Endothelial cell of umbilical vein (primary cell): ENCODE results near the gene PYGB. TPM values are rescaled to one million over a fixed set of nuclear protein-coding genes. Genes with fewer than 3 reads are reported as not detected.

Source experiments
- BruUV-seq: library from RNA; stranded (reverse); fragments of 400-500 nt; replicated peaks from 2 replicates; lab custom pipeline; 2021; lab: Mats Ljungman, UMichigan
- CTCF ChIA-PET: fragments of 300-600, 350-600 bp; sonication (Branson Sonifier 250); formaldehyde crosslinking; loops from one replicate; lab custom pipeline; 2021; ENCODE audit warnings: antibody characterized with exemption, inconsistent platforms; lab: Charles Lee
- POLR2A ChIA-PET: fragments of 300-600, 350-600 bp; sonication (Branson Sonifier 250); formaldehyde crosslinking; loops from one replicate; lab custom pipeline; 2021; ENCODE audit warnings: antibody characterized with exemption, inconsistent platforms; lab: Charles Lee
- DNase-seq: peaks from one replicate; pipeline ENCODE4 v3.0.0-alpha.2; 2011; ENCODE audit warnings: low read depth, low spot score
- FAIRE-seq: peaks from 2 replicates; lab custom pipeline; 2011; peaks lifted over from hg19 to GRCh38; lab: Jason Lieb, UNC
- H2AFZ ChIP-seq: 2 replicates; pipeline ENCODE4 v1.6.0; 2012; ENCODE audit warnings: low read depth, low read length, control low read depth, inconsistent platforms
- H3K27ac ChIP-seq: 2 replicates; pipeline ENCODE4 v1.5.1; 2011; ENCODE audit warnings: low read depth, mild to moderate bottlenecking, control low read depth, low read length, moderate library complexity; ENCODE audit not compliant: insufficient read depth
- H3K27me3 ChIP-seq, 2 experiments: 2 replicates each; pipeline versions ENCODE4 v1.6.0 to v1.6.1; 2011; ENCODE audit warnings: low read length in 2 of 2, mixed read lengths in 1 of 2; ENCODE audit not compliant: control insufficient read depth in 2 of 2, insufficient read depth in 2 of 2
- H3K36me3 ChIP-seq, 2 experiments: 2 replicates in 1 of 2; 3 replicates in 1 of 2; pipeline ENCODE4 v1.5.1; 2011; ENCODE audit warnings: low read length in 2 of 2, mild to moderate bottlenecking in 1 of 2, moderate library complexity in 1 of 2; ENCODE audit not compliant: control insufficient read depth in 2 of 2, insufficient read depth in 2 of 2; ENCODE audit errors: extremely low read depth in 1 of 2
- H3K4me1 ChIP-seq: 3 replicates; pipeline ENCODE4 v1.5.1; 2011; ENCODE audit warnings: mild to moderate bottlenecking, low read length; ENCODE audit not compliant: control insufficient read depth, insufficient read depth; ENCODE audit errors: extremely low read depth
- H3K4me2 ChIP-seq: 2 replicates; pipeline ENCODE4 v1.6.1; 2011; ENCODE audit warnings: low read length, control low read depth, mixed read lengths; ENCODE audit not compliant: insufficient read depth
- H3K4me3 ChIP-seq, 3 experiments: fragments of 200-600 bp in 1 of 3; sonication (generic), shearing (Covaris generic) in 1 of 3; replicated peaks in 1 of 3; 2 replicates each; pipeline ENCODE4 v1.5.1; 2011 to 2016; ENCODE audit warnings: control low read depth in 3 of 3, low read length in 3 of 3, mild to moderate bottlenecking in 2 of 3, inconsistent platforms in 1 of 3, low read depth in 1 of 3, moderate library complexity in 1 of 3; ENCODE audit not compliant: insufficient read depth in 1 of 3
- H3K79me2 ChIP-seq: 2 replicates; pipeline ENCODE4 v1.6.0; 2012; ENCODE audit warnings: low read length, inconsistent platforms; ENCODE audit not compliant: control insufficient read depth, insufficient read depth
- H3K9ac ChIP-seq: replicated peaks from 2 replicates; pipeline ENCODE3; 2011; ENCODE audit warnings: low read length, control low read depth; ENCODE audit not compliant: insufficient read depth; ENCODE audit errors: extremely low read depth
- H3K9me1 ChIP-seq: replicated peaks from 3 replicates; pipeline ENCODE4 v1.6.0; 2011; ENCODE audit warnings: mild to moderate bottlenecking, low read length; ENCODE audit not compliant: control insufficient read depth, insufficient read depth; ENCODE audit errors: extremely low read depth
- H3K9me3 ChIP-seq: replicated peaks from 2 replicates; pipeline ENCODE4 v1.5.1; 2012; ENCODE audit warnings: low read length, inconsistent platforms; ENCODE audit not compliant: control insufficient read depth, insufficient read depth
- H4K20me1 ChIP-seq: replicated peaks from 2 replicates; pipeline ENCODE3; 2011; ENCODE audit warnings: mild to moderate bottlenecking, low read length; ENCODE audit not compliant: control insufficient read depth, insufficient read depth; ENCODE audit errors: extremely low read depth
- FOS ChIP-seq: IDR thresholded peaks from 2 replicates; pipeline ENCODE4 v1.6.1; 2011; ENCODE audit warnings: mild to moderate bottlenecking, low read length, moderate library complexity, borderline replicate concordance; ENCODE audit not compliant: insufficient read depth
- JUN ChIP-seq: IDR thresholded peaks from 2 replicates; pipeline ENCODE4 v1.6.1; 2011; ENCODE audit warnings: borderline replicate concordance, low read depth; ENCODE audit not compliant: insufficient read length, insufficient read depth
- MYC ChIP-seq: IDR thresholded peaks from one replicate; pipeline ENCODE4 v1.6.1; 2011; ENCODE audit warnings: mild to moderate bottlenecking, low read depth, low read length
- POLR2A ChIP-seq: IDR thresholded peaks from 2 replicates; pipeline ENCODE4 v1.6.1; 2012; ENCODE audit warnings: low read depth, mild to moderate bottlenecking, control low read depth, low read length
- POLR2AphosphoS5 ChIP-seq: IDR thresholded peaks from 2 replicates; pipeline ENCODE4 v1.6.1; 2012; ENCODE audit warnings: low read depth, mild to moderate bottlenecking, control low read depth, low read length, moderate library complexity; ENCODE audit not compliant: insufficient read depth
- dilution Hi-C: fragments of 300-500 bp; cut with MboI; formaldehyde crosslinking; loops from one replicate; pipeline ENCODE4 v1.15.0; 2019; ENCODE audit warnings: low sequenced_read_pairs; ENCODE audit not compliant: extremely low pct_ligation_motif_present
- intact Hi-C: fragments of 100-400 bp; cut with micrococcal nuclease; formaldehyde crosslinking; loops from one replicate; pipeline ENCODE4 v1.10.0; 2022
- polyA plus RNA-seq, 4 experiments: library from polyadenylated mRNA; depleted of rRNA in 3 of 4; stranded (reverse) in 3 of 4; unstranded in 1 of 4; fragments of >200 nt; gene quantifications; 2 replicates each; pipeline versions ENCODE4 v1.2.1 to v1.2.3, GENCODE V29; 2011 to 2012; ENCODE audit warnings: missing spikeins in 1 of 4
- total RNA-seq: library from RNA; stranded (reverse); gene quantifications from 2 replicates; pipeline ENCODE4 v1.2.3, GENCODE V29; 2021
- TF ChIP-seq, protein P1 (sequence below): IDR thresholded peaks from 2 replicates; pipeline ENCODE4 v1.6.1; 2011; ENCODE audit not compliant: insufficient read depth, insufficient read length
- TF ChIP-seq, protein P2 (sequence below), 2 donors: IDR thresholded peaks; 1 replicate in 1 of 2; 2 replicates in 1 of 2; pipeline ENCODE4 v1.5.1; 2011; ENCODE audit warnings: low read length in 2 of 2, mild to moderate bottlenecking in 2 of 2, moderate library complexity in 2 of 2, control low read depth in 1 of 2, inconsistent platforms in 1 of 2, low read depth in 1 of 2; ENCODE audit not compliant: insufficient read depth in 1 of 2; ENCODE audit errors: extremely low read depth in 1 of 2

PYGB gene
- total and polyA plus RNA-seq, 2 donors (not counting 3 experiments of a cell fraction or from before 2014, with no cell fraction given): 36.1 to 60.2 TPM

DNA sequence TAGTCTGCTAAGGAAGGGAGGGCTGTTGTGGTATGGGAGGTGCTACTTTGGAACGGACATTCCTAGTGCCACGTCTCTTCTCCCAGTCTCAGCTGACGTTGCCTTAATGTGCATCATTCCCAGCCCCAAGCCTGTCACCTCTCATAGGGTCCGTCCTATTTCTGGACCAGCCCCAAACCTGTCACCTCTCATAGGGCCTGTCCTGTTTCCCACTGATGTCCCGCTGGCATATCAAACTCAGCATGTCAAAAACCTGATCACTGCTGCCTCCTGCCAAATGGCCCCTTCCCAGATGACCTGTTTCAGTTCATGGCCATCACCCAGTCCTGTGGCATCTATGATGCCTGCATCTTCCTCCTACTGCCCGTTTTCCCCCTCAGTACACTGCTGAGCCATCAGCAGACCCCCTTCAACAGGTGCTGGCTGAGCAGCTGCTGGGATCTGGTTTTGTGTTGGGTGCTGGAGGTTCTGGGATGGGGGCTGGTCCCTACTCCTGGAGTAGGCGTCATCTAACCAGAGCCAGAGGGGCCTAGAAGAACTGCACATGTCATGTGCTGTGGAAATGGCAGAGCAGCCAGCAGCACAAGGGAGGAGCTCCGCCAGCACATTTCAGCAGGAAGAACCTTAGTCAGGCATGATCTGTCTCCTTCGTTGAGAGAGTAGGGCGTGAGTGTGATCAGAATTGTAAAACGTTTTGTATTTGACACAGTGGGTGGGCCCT, 49.1 kb upstream of the PYGB start:
- Histone ChIP-seq H3K79me2 (peaks cover 33% of the 10 kb centered on the region), H3K4me3 (no peak overlapping the region), H3K27ac (no peak overlapping the region), H4K20me1 (peaks cover 2% of the 10 kb centered on the region), H3K4me1 (peaks cover 5% of the 10 kb centered on the region), H3K9me1 (no peaks in the 10 kb centered on the region), H3K36me3 (no peaks in the 10 kb centered on the region), H3K27me3 (no peaks in the 10 kb centered on the region), H3K9ac (no peak overlapping the region), H2AFZ (no peak overlapping the region), H3K4me2 (no peak overlapping the region), H3K9me3 (no peaks in the 10 kb centered on the region)
- TF ChIP-seq POLR2A (no peak), JUN (no peak), FOS (no peak)
- dilution Hi-C loops (no loop called here), intact Hi-C loops (no loop called here)
- FAIRE-seq: no peak
- CTCF ChIA-PET: interaction anchor here (1.6 to 3.2 kb wide), 2 partner anchors 24 to 49 kb away, joined by 4 to 18 read pairs; partner anchors contain the start of gene PYGB
- POLR2A ChIA-PET: no interaction called here
- no TSS peak for BruUV-seq
- DNase-seq: no peak

DNA sequence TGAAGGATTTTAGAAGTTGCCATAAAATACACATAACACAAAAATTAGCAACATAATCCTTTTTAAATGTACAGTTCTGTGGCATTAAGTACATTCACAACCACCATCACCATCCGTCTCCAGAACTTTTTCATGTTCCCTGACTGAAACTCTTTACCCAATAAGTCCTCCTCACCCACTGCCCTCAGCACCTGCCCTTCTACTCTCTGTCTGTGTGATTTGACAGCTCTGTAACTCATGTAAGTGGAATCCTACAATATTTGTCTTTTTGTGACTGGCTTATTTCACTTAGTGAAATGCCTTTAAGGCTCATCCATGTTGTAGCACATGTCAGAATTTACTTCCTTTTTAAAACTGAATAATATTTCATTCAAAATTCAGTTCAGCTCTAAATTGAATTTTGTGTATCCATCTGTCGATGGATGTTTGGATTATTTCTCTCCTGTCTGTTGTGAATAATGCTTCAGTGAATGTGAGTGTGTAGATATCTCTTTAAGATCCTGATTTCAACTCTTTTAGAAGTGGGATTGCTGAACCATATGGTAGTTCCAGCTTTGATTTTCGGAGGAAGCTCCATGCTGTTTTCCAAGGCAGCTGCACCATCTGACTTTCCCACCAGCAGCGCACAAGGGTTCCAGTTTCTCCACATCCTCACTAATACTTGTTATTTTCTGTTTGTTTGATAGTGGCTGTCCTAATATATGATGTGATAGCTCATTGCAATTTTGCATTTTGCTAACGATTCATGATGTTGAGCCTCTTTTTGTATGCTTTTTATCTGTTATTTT, 48.2 kb upstream of the PYGB start:
- no TSS peak for BruUV-seq
- FAIRE-seq: no peak
- H3K27me3 ChIP-seq: no peaks in the 10 kb centered on the region
- DNase-seq: no peak
- peaks cover 2% of the 10 kb centered on the region for H4K20me1 ChIP-seq
- H3K9me3 ChIP-seq: no peaks in the 10 kb centered on the region
- TF ChIP-seq POLR2AphosphoS5: no peak
- TF ChIP-seq MYC: no peak
- TF ChIP-seq, protein P1, sequence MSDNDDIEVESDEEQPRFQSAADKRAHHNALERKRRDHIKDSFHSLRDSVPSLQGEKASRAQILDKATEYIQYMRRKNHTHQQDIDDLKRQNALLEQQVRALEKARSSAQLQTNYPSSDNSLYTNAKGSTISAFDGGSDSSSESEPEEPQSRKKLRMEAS: no peak
- no peak for TF ChIP-seq POLR2A
- TF ChIP-seq, protein P2, sequence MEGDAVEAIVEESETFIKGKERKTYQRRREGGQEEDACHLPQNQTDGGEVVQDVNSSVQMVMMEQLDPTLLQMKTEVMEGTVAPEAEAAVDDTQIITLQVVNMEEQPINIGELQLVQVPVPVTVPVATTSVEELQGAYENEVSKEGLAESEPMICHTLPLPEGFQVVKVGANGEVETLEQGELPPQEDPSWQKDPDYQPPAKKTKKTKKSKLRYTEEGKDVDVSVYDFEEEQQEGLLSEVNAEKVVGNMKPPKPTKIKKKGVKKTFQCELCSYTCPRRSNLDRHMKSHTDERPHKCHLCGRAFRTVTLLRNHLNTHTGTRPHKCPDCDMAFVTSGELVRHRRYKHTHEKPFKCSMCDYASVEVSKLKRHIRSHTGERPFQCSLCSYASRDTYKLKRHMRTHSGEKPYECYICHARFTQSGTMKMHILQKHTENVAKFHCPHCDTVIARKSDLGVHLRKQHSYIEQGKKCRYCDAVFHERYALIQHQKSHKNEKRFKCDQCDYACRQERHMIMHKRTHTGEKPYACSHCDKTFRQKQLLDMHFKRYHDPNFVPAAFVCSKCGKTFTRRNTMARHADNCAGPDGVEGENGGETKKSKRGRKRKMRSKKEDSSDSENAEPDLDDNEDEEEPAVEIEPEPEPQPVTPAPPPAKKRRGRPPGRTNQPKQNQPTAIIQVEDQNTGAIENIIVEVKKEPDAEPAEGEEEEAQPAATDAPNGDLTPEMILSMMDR (IDR thresholded peaks at IDR 0.05; ENCODE audit: extremely low read depth in 1 of 2, insufficient read depth in 1 of 2, low read depth in 1 of 2, low read length in 2 of 2): no peak
- TF ChIP-seq FOS: no peak
- no peaks in the 10 kb centered on the region for H3K9me1 ChIP-seq
- CTCF ChIA-PET: interaction anchor here (1.0 to 3.2 kb wide), 3 partner anchors 9 to 48 kb away, joined by 3 to 18 read pairs (median 4); partner anchors contain the start of gene PYGB
- dilution Hi-C loops (no loop called here), intact Hi-C loops (no loop called here)
- peaks cover 5% of the 10 kb centered on the region for H3K4me1 ChIP-seq
- no peak overlapping the region for H3K4me3 ChIP-seq
- POLR2A ChIA-PET: no interaction called here
- no peak overlapping the region for H3K4me2 ChIP-seq
- no peak overlapping the region for H3K9ac ChIP-seq
- no peak overlapping the region for H2AFZ ChIP-seq
- no peak overlapping the region for H3K27ac ChIP-seq
- no peaks in the 10 kb centered on the region for H3K36me3 ChIP-seq
- peaks cover 36% of the 10 kb centered on the region for H3K79me2 ChIP-seq
